ENCODE results near the gene LPIN3. TPM values are rescaled to one million over a fixed set of nuclear protein-coding genes. Genes with fewer than 3 reads are reported as not detected.

The LPIN3 gene
- total and polyA plus RNA-seq, 2 of the 4 experiments (the other 2 are of a cell fraction): 2.3 to 8.3 TPM

DNA sequence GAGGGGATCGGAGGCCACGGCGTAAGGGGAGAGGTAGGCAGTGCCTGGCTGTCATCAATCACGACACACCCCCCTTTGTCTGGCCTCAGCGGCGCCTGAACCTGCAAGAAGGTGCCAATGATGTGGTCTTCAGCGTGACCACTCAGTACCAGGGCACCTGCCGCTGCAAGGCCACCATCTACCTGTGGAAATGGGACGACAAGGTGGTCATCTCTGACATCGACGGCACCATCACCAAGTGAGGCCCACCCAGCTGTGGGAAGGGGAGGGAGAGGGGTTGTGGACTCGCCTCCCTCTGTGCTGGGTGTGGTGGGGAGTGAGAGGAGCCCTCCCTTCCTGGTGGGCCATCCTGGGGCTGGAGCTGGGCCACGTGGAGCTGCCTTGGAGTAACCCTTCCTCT lies 16.3 kb downstream of the LPIN3 start:
- Histone ChIP-seq H3K4me2 (ENCODE audit: low read depth, low read length) (no peak overlapping the region), H3K9ac (ENCODE audit: low read depth, low read length) (no peak overlapping the region), H2AK5ac (ENCODE audit: low read depth, low read length) (no peak overlapping the region), H4K20me1 (ENCODE audit: insufficient read depth, low read length) (no peaks in the 10 kb centered on the region), H3K9me3 (ENCODE audit: control insufficient read depth, insufficient read depth, low read length) (no peaks in the 10 kb centered on the region), H3K23ac (ENCODE audit: low read depth, low read length) (no peak overlapping the region), H2BK15ac (ENCODE audit: low read depth, low read length) (no peak overlapping the region), H3K4me3 (ENCODE audit: insufficient read depth, low read depth, low read length) (no peak overlapping the region), H2BK5ac (ENCODE audit: low read depth, low read length, poor library complexity, severe bottlenecking) (no peak overlapping the region), H4K8ac (ENCODE audit: low read depth in 2 of 2, low read length in 2 of 2) (no peak overlapping the region), H2BK120ac (ENCODE audit: low read depth, low read length) (no peak overlapping the region), H4K91ac (ENCODE audit: insufficient read depth, low read depth, low read length) (no peak overlapping the region), H3K27me3 (ENCODE audit: control insufficient read depth, insufficient read depth, low read length) (no peaks in the 10 kb centered on the region; the same call in 1 of the 2 replicates), H3K9me1 (ENCODE audit: insufficient read depth, low read length) (no peaks in the 10 kb centered on the region), H3K4ac (ENCODE audit: low read depth, low read length) (no peak overlapping the region), H2BK20ac (ENCODE audit: low read depth, low read length) (no peak overlapping the region), H3K56ac (ENCODE audit: extremely low read depth, insufficient read depth, low read length) (no peak overlapping the region), H3K27ac (ENCODE audit: insufficient read depth, low read length) (no peak overlapping the region), H3K18ac (ENCODE audit: low read depth, low read length) (no peak overlapping the region), H3K14ac (replicated peaks; ENCODE audit: low read depth, low read length) (no peak overlapping the region), H4K5ac (ENCODE audit: low read depth, low read length) (no peak overlapping the region), H3K79me1 (ENCODE audit: low read depth in 1 of 2, low read length in 2 of 2) (no peaks in the 10 kb centered on the region), H3K4me1 (ENCODE audit: control insufficient read depth, insufficient read depth, low read length) (no peaks in the 10 kb centered on the region), H3K36me3 (ENCODE audit: control insufficient read depth, insufficient read depth, low read length) (no peaks in the 10 kb centered on the region), H2AFZ (replicated peaks; ENCODE audit: low read length, poor library complexity) (peak overlapping the region; percentile 44), H2AK9ac (replicated peaks; ENCODE audit: low read depth, low read length, poor library complexity) (no peak overlapping the region)
- TF ChIP-seq POLR2A (IDR thresholded peaks at IDR 0.05; ENCODE audit: low read depth, low read length) (no peak), MAZ (IDR thresholded peaks at IDR 0.05; ENCODE audit: borderline replicate concordance, low read depth, low read length) (no peak), SMC3 (IDR thresholded peaks at IDR 0.05; ENCODE audit: low read depth, low read length) (no peak), CEBPB (IDR thresholded peaks at IDR 0.05; ENCODE audit: low read depth, low read length) (no peak), MXI1 (IDR thresholded peaks at IDR 0.05; ENCODE audit: borderline replicate concordance, low read depth, low read length) (no peak)
- TF ChIP-seq, protein P1, sequence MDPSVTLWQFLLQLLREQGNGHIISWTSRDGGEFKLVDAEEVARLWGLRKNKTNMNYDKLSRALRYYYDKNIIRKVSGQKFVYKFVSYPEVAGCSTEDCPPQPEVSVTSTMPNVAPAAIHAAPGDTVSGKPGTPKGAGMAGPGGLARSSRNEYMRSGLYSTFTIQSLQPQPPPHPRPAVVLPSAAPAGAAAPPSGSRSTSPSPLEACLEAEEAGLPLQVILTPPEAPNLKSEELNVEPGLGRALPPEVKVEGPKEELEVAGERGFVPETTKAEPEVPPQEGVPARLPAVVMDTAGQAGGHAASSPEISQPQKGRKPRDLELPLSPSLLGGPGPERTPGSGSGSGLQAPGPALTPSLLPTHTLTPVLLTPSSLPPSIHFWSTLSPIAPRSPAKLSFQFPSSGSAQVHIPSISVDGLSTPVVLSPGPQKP (IDR thresholded peaks at IDR 0.05; ENCODE audit: borderline replicate concordance, low read depth, low read length): no peak
- in situ Hi-C loops (cut with MboI; ENCODE audit: low sequenced_read_pairs) (no loop called here), dilution Hi-C loops (cut with HindIII; ENCODE audit: low sequenced_read_pairs, unreplicated experiment) (no loop called here), intact Hi-C loops (cut with micrococcal nuclease) (no loop called here)
- CTCF ChIA-PET: no interaction called here
- POLR2A ChIA-PET (ENCODE audit: unreplicated experiment): no interaction called here
- DNase-seq (no peak), ATAC-seq (ENCODE audit: low read depth) (no peak)
- WGBS, 2 experiments (ENCODE audit: extremely low coverage in 2 of 2, insufficient read length in 1 of 2): 69% methylated on average over 3 of the region's 13 CpGs; no CpG with 5 or more reads in 1 of the 2 experiments
- no TSS peak for BruUV-seq (replicated peaks)

All from IMR-90 (cell line).